ENCODE measurements around the gene AOPEP.

Gene AOPEP

GRCh38 chr9:94996641-94997040 lies 270.1 kb downstream of the AOPEP start:
- no peak for TF ChIP-seq CTCF (IDR thresholded peaks at IDR 0.05)
- Histone ChIP-seq H3K79me2 (no peaks in the 10 kb centered on the region), H3K9me3 (ENCODE audit: control insufficient read depth, low read length) (no peaks in the 10 kb centered on the region), H3K4me1 (peaks cover 8% of the 10 kb centered on the region), H3K27ac (peak overlapping the region; percentile 68), H2AFZ (no peak overlapping the region), H3K4me2 (ENCODE audit: low read length) (no peak overlapping the region), H3K27me3 (ENCODE audit: control insufficient read depth, insufficient read depth, low read length) (no peaks in the 10 kb centered on the region), H3K36me3 (ENCODE audit: control insufficient read depth, insufficient read depth, low read length) (no peaks in the 10 kb centered on the region), H3K9ac (no peak overlapping the region), H3K4me3 (ENCODE audit: low read depth, low read length) (no peak overlapping the region)

- H3K27ac ChIP-seq, result no peak overlapping the region
- no peak overlapping the region for H3K9ac ChIP-seq
- peaks cover 8% of the 10 kb centered on the region for H3K4me1 ChIP-seq
- H3K79me2 ChIP-seq, result no peaks in the 10 kb centered on the region
- no peak overlapping the region for H2AFZ ChIP-seq
- no peaks in the 10 kb centered on the region for H3K9me3 ChIP-seq (ENCODE audit: control insufficient read depth, low read length)
- H3K27me3 ChIP-seq (ENCODE audit: control insufficient read depth, insufficient read depth, low read length), result no peaks in the 10 kb centered on the region
- no peak overlapping the region for H3K4me2 ChIP-seq (ENCODE audit: low read length)
- TF ChIP-seq CTCF (IDR thresholded peaks at IDR 0.05), result no peak
- no peak overlapping the region for H3K4me3 ChIP-seq (ENCODE audit: low read depth, low read length)
- H3K36me3 ChIP-seq (ENCODE audit: control insufficient read depth, insufficient read depth, low read length), result no peaks in the 10 kb centered on the region
Measured at GRCh38 chr9:94997727-94998126, 271.2 kb downstream of the AOPEP start.

GRCh38 chr9:94999832-95000231 lies 273.3 kb downstream of the AOPEP start:
- Histone ChIP-seq H3K9me3 (ENCODE audit: control insufficient read depth, low read length) (no peaks in the 10 kb centered on the region), H3K4me3 (ENCODE audit: low read depth, low read length) (peak overlapping the region; percentile 27), H3K27me3 (ENCODE audit: control insufficient read depth, insufficient read depth, low read length) (no peaks in the 10 kb centered on the region), H3K36me3 (ENCODE audit: control insufficient read depth, insufficient read depth, low read length) (no peaks in the 10 kb centered on the region), H3K27ac (peak overlapping the region; percentile 64), H2AFZ (peak overlapping the region; percentile 13), H3K4me1 (peaks cover 13% of the 10 kb centered on the region), H3K79me2 (no peaks in the 10 kb centered on the region), H3K9ac (no peak overlapping the region), H3K4me2 (ENCODE audit: low read length) (peak overlapping the region; percentile 42)
- TF ChIP-seq CTCF (IDR thresholded peaks at IDR 0.05), result no peak

GRCh38 chr9:95000821-95001220 lies 274.3 kb downstream of the AOPEP start:
- no peaks in the 10 kb centered on the region for H3K27me3 ChIP-seq (ENCODE audit: control insufficient read depth, insufficient read depth, low read length)
- no peak overlapping the region for H3K9ac ChIP-seq
- H3K4me1 ChIP-seq, result peaks cover 9% of the 10 kb centered on the region
- TF ChIP-seq CTCF (IDR thresholded peaks at IDR 0.05), result no peak
- no peak overlapping the region for H2AFZ ChIP-seq
- no peaks in the 10 kb centered on the region for H3K36me3 ChIP-seq (ENCODE audit: control insufficient read depth, insufficient read depth, low read length)
- H3K4me3 ChIP-seq (ENCODE audit: low read depth, low read length), result peak overlapping the region; percentile 40
- H3K79me2 ChIP-seq, result no peaks in the 10 kb centered on the region
- peak overlapping the region; percentile 68 for H3K27ac ChIP-seq
- no peaks in the 10 kb centered on the region for H3K9me3 ChIP-seq (ENCODE audit: control insufficient read depth, low read length)
- peak overlapping the region; percentile 24 for H3K4me2 ChIP-seq (ENCODE audit: low read length)

GRCh38 chr9:95001720-95002119 lies 275.2 kb downstream of the AOPEP start:
- peaks cover 7% of the 10 kb centered on the region for H3K36me3 ChIP-seq (ENCODE audit: control insufficient read depth, insufficient read depth, low read length)

More at GRCh38 chr9:95001720-95002119, 275.2 kb downstream of the AOPEP start:
- Histone ChIP-seq H3K4me3 (ENCODE audit: low read depth, low read length) (no peak overlapping the region), H3K79me2 (no peaks in the 10 kb centered on the region), H3K9me3 (ENCODE audit: control insufficient read depth, low read length) (no peaks in the 10 kb centered on the region), H3K4me2 (ENCODE audit: low read length) (no peak overlapping the region), H3K4me1 (peaks cover 9% of the 10 kb centered on the region), H3K27ac (no peak overlapping the region), H3K27me3 (ENCODE audit: control insufficient read depth, insufficient read depth, low read length) (no peaks in the 10 kb centered on the region), H2AFZ (no peak overlapping the region), H3K9ac (no peak overlapping the region)
- TF ChIP-seq CTCF (IDR thresholded peaks at IDR 0.05), result no peak
